ENCODE results near the gene ABHD17C. TPM values are rescaled to one million over a fixed set of nuclear protein-coding genes. Genes with fewer than 3 reads are reported as not detected.

The ABHD17C gene
- total and polyA plus RNA-seq, 8 donors: 2.0 to 7.9 (median 4.3) TPM

DNA sequence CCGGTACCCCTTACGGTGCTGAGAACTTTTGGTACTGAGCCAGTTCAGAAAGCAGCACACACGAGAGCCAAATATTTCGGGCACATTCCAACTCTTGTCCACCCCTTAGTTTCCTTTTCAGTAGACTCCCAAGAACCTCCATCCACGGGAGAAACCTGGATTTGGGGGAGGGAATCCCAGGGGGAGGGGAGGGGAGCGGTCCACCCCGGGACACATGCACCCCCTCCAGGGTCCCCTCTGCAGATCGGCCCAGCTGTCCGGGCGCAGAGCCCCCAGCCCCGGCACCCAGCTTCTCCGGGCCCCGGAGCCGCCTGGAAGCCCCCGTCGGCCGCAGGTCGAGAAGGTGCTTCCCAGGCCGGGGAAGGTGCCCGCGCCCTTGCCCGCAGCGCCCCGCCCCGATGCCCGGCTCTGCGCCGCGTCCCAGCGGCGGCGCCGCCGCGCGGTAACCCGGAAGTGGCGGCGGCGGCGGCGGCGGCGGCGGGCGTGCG is 455 bp upstream of the ABHD17C start:
- Histone ChIP-seq H3K4me1 (peaks cover 0 to 5% (median 0%) of the 10 kb centered on the region in 3 donors), H3K4me3 (peak overlapping the region; percentile 24 to 82 (median 66)), H3K36me3 (no peaks in the 10 kb centered on the region), H3K27ac (peak overlapping the region; percentile 48 to 75 (median 62)), H3K27me3 (no peaks in the 10 kb centered on the region), H3K9me3 (no peaks in the 10 kb centered on the region)
- WGBS, 2 donors: 0% methylated on average over 21 to 47 of the region's 47 CpGs
- FAIRE-seq (no peak), DNase-seq (peak in 5 of 6 donors; percentile 32 to 77 (median 43)), ATAC-seq (peak; percentile 51 to 65 (median 61))
- intact Hi-C loops (cut with DNase I): no loop called here
- no peak for TF ChIP-seq CTCF (IDR thresholded peaks at IDR 0.05)

DNA sequence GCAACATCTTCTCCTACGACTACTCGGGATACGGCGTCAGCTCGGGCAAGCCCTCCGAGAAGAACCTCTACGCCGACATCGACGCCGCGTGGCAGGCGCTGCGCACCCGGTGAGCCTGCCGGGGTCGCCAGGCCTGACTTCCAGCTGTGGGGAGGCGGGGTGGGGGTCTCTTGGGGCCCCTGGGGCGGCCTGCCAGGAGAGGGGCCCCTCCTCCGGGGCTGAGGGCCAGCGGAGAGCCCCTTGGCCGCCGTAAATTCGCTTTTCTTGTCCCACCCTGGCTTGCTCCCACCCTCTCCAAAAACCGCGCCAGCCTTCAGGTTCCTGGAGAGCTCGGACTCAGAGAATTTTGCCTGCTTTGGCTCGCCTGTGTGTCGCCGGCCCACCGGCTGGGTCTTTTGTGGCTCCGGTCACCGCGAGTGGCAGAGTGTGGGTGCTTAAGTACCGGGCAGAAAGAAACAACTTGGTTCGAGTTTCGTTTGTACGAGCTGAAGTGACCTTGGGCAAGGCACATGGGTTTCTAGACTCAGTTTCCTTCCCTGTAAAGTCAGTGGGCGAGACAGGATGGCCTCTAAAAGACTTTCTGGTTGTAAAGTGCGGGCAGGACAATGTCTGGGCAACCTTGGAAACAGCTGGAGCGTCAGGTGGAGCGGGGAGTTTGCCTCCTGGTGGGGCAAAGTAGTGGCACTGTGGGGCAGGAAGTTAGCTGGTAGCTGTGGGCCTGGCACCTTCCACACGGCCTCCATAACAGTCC is 976 bp downstream of the ABHD17C start:
- H3K27me3 ChIP-seq: no peaks in the 10 kb centered on the region
- no peaks in the 10 kb centered on the region for H3K9me3 ChIP-seq
- DNase-seq (peak; percentile 35 to 66 (median 44)), ATAC-seq (peak; percentile 50 to 77 (median 65)), FAIRE-seq (no peak)
- H3K36me3 ChIP-seq: no peaks in the 10 kb centered on the region
- H3K4me1 ChIP-seq: peaks cover 0 to 5% (median 0%) of the 10 kb centered on the region in 3 donors
- H3K4me3 ChIP-seq: peak overlapping the region; percentile 43 to 82 (median 62)
- TF ChIP-seq CTCF (IDR thresholded peaks at IDR 0.05): no peak
- WGBS, 2 donors: 2% methylated on average over 43 of the region's 43 CpGs
- intact Hi-C loops (cut with DNase I): no loop called here
- peak overlapping the region in 3 of 4 donors; percentile 38 to 46 (median 40) for H3K27ac ChIP-seq

DNA sequence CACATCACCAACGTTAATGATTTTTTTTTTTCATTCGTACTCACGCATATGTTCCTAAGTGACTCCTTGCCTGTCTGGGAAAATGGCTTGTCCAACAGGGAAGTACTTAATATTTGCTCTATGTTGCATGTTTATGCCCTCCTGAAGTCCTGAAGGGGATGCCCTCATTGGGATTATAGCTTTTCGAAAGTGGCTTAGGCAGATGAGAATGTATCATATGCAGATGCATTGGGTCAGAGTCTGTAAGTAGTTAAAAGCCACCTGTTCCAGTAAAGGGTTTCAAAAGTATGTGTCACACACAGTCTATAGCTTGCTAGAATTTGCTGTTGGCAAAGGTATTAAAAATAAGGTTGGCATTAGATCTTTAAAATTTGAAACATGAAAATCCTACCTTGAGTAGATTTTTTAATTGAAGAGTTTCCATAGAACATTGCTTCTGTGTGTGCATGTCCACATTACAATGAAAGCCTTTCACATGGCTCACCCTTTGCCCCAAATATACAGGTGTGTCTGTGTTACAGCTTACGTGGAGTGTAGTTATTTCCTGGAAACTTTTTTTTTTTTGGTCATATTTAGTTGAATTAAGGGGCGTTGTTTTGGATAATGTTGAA is 2.1 kb downstream of the ABHD17C start:
- 63 to 75% methylated on average over 6 of the region's 6 CpGs for WGBS, 2 donors
- H3K36me3 ChIP-seq: no peaks in the 10 kb centered on the region
- H3K9me3 ChIP-seq: no peaks in the 10 kb centered on the region
- DNase-seq (no peak), FAIRE-seq (no peak), ATAC-seq (no peak)
- peak overlapping the region in 2 of 4 donors; percentile 76 to 82 for H3K4me3 ChIP-seq
- no peak for TF ChIP-seq CTCF (IDR thresholded peaks at IDR 0.05)
- peaks cover 0 to 5% (median 0%) of the 10 kb centered on the region in 3 donors for H3K4me1 ChIP-seq
- H3K27me3 ChIP-seq: no peaks in the 10 kb centered on the region
- H3K27ac ChIP-seq: no peak overlapping the region
- intact Hi-C loops (cut with DNase I): no loop called here

DNA sequence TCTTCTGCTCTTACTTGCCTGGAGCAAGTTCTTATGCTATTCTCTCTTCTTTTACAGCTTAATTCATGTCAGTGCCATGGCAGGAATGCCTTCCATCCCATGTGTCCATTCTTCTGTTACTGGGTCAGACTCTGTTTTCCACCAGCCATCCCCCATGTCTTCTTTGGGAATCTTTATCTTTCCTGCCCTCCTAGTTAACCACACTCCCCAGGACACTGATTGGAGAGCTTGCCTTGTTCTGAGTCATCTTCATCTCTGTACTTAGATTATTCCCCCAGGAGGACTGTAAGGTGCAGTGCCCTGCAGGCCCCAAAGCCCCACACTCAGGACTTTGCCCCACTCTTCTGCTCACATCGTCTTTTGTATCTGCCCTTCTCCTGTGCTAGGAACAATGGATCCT is 3.6 kb downstream of the ABHD17C start:
- no peak for FAIRE-seq
- no peak overlapping the region for H3K27ac ChIP-seq
- intact Hi-C loops (cut with DNase I): no loop called here
- H3K9me3 ChIP-seq: no peaks in the 10 kb centered on the region
- ATAC-seq: no peak
- H3K36me3 ChIP-seq: no peaks in the 10 kb centered on the region
- no peaks in the 10 kb centered on the region for H3K27me3 ChIP-seq
- no peak overlapping the region for H3K4me3 ChIP-seq
- 89 to 97% methylated on average over 1 of the region's 1 CpG for WGBS, 2 donors
- TF ChIP-seq CTCF (IDR thresholded peaks at IDR 0.05): no peak
- peaks cover 0 to 5% (median 0%) of the 10 kb centered on the region in 3 donors for H3K4me1 ChIP-seq
- DNase-seq: no peak

All from pancreas (tissue), 10 donors.